Measurements from ENCODE around the gene SERPINB10. TPM values are rescaled to one million over a fixed set of nuclear protein-coding genes. Genes with fewer than 3 reads are reported as not detected.

The SERPINB10 gene
- total RNA-seq, 1 donor from 2014 or later = 0.79 TPM

DNA sequence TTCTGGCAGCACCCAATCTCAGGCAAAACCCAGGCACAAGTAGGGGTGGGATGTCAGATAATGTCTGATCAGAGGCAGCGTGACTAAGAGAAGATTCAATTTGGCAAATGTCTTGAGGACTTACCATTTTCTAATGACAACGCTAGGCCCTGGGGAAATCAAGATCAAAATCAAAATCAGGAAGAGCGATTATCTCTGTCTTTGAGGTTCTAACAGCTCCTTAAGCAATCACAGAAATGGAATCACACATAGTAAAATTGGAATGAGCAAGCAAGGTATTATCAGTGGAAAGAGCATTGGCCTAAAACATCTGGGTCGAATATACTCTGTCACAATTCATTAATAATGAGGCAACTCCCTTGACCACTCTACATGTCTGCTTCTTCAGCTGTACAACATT lies 28.8 kb upstream of the SERPINB10 start:
- DNase-seq (ENCODE audit: low read depth) (no peak), FAIRE-seq (no peak)
- Histone ChIP-seq H3K4me3 (ENCODE audit: low read depth, low read length) (no peak overlapping the region), H3K27me3 (ENCODE audit: control insufficient read depth, insufficient read depth, low read length) (no peaks in the 10 kb centered on the region), H3K36me3 (ENCODE audit: control insufficient read depth, insufficient read depth, low read length) (no peaks in the 10 kb centered on the region)
- TF ChIP-seq CTCF (IDR thresholded peaks at IDR 0.05; ENCODE audit: insufficient read depth, low read length, severe bottlenecking) = no peak

- TF ChIP-seq CTCF (IDR thresholded peaks at IDR 0.05; ENCODE audit: insufficient read depth, low read length, severe bottlenecking) = no peak
- FAIRE-seq (no peak), DNase-seq (ENCODE audit: low read depth) (peak; percentile 83)
- Histone ChIP-seq H3K27me3 (ENCODE audit: control insufficient read depth, insufficient read depth, low read length) (no peaks in the 10 kb centered on the region), H3K4me3 (ENCODE audit: low read depth, low read length) (no peak overlapping the region), H3K36me3 (ENCODE audit: control insufficient read depth, insufficient read depth, low read length) (no peaks in the 10 kb centered on the region)
These were observed 28.0 kb upstream of the SERPINB10 start for GRCh38 chr18:63879709-63880108.

GRCh38 chr18:63881851-63882250 lies 25.9 kb upstream of the SERPINB10 start:
- TF ChIP-seq CTCF (IDR thresholded peaks at IDR 0.05; ENCODE audit: insufficient read depth, low read length, severe bottlenecking) = no peak
- Histone ChIP-seq H3K4me3 (ENCODE audit: low read depth, low read length) (no peak overlapping the region), H3K36me3 (ENCODE audit: control insufficient read depth, insufficient read depth, low read length) (no peaks in the 10 kb centered on the region), H3K27me3 (ENCODE audit: control insufficient read depth, insufficient read depth, low read length) (no peaks in the 10 kb centered on the region)
- FAIRE-seq (no peak), DNase-seq (ENCODE audit: low read depth) (peak; percentile 98)

- no peak for TF ChIP-seq CTCF (IDR thresholded peaks at IDR 0.05; ENCODE audit: insufficient read depth, low read length, severe bottlenecking)
- no peaks in the 10 kb centered on the region for H3K36me3 ChIP-seq (ENCODE audit: control insufficient read depth, insufficient read depth, low read length)
- no peak overlapping the region for H3K4me3 ChIP-seq (ENCODE audit: low read depth, low read length)
- peak; percentile 99 for FAIRE-seq
- no peaks in the 10 kb centered on the region for H3K27me3 ChIP-seq (ENCODE audit: control insufficient read depth, insufficient read depth, low read length)
- DNase-seq (ENCODE audit: low read depth) = peak; percentile 100
These were observed 25.2 kb upstream of the SERPINB10 start for GRCh38 chr18:63882333-63883141.

- FAIRE-seq = no peak
- H3K27me3 ChIP-seq (ENCODE audit: control insufficient read depth, insufficient read depth, low read length) = no peaks in the 10 kb centered on the region
- no peak overlapping the region for H3K4me3 ChIP-seq (ENCODE audit: low read depth, low read length)
- no peaks in the 10 kb centered on the region for H3K36me3 ChIP-seq (ENCODE audit: control insufficient read depth, insufficient read depth, low read length)
- TF ChIP-seq CTCF (IDR thresholded peaks at IDR 0.05; ENCODE audit: insufficient read depth, low read length, severe bottlenecking) = no peak
- peak; percentile 87 for DNase-seq (ENCODE audit: low read depth)
These were observed 24.1 kb upstream of the SERPINB10 start for GRCh38 chr18:63883617-63884016.

- no peak for TF ChIP-seq CTCF (IDR thresholded peaks at IDR 0.05; ENCODE audit: insufficient read depth, low read length, severe bottlenecking)
- H3K27me3 ChIP-seq (ENCODE audit: control insufficient read depth, insufficient read depth, low read length) = no peaks in the 10 kb centered on the region
- DNase-seq (ENCODE audit: low read depth) (peak; percentile 97), FAIRE-seq (no peak)
- peak within 1 kb of the TSS; percentile 29 for H3K4me3 ChIP-seq (ENCODE audit: low read depth, low read length)
- peaks cover 7% of the 10 kb centered on the region for H3K36me3 ChIP-seq (ENCODE audit: control insufficient read depth, insufficient read depth, low read length)
These were observed 20.3 kb upstream of the SERPINB10 start, which contains the start of gene SERPINB2 for GRCh38 chr18:63887424-63887823. Gene SERPINB2, plus strand, starts transcription at chr18:63887705. Its CDS starts 3,740 bp downstream, at chr18:63891445.

All from bronchial epithelial cell (primary cell).